HG02943 (cell line): ENCODE measurements around the gene EVPL.
"Not testable (repeated sequence)": the region's sequence is repeated elsewhere in the genome, so short reads cannot be mapped to it uniquely, and the experiment has no call there.

Experiments
- ATAC-seq: cut with Tn5 transposase; IDR thresholded peaks from one replicate; pipeline ENCODE4 v1.9.1; 2021; ENCODE audit warnings: mild to moderate bottlenecking, low read depth, moderate library complexity; ENCODE audit not compliant: unreplicated experiment

EVPL gene

GRCh38 chr17:76048711-76049110 is 21.6 kb upstream of the EVPL start:
- no peak for ATAC-seq

- ATAC-seq: no peak
These were observed 21.0 kb upstream of the EVPL start for GRCh38 chr17:76048025-76048605.

- ATAC-seq: no peak
These were observed 19.0 kb upstream of the EVPL start for GRCh38 chr17:76046064-76046463.

- not testable (repeated sequence) for ATAC-seq
These were observed 17.4 kb upstream of the EVPL start for GRCh38 chr17:76044475-76045007.

- not testable (repeated sequence) for ATAC-seq
These were observed 15.8 kb upstream of the EVPL start for GRCh38 chr17:76042868-76043267.

- no peak for ATAC-seq
These were observed 13.3 kb upstream of the EVPL start for GRCh38 chr17:76040376-76040775.

GRCh38 chr17:76039121-76039520 is 12.0 kb upstream of the EVPL start:
- no peak for ATAC-seq

- no peak for ATAC-seq
These were observed 10.9 kb upstream of the EVPL start for GRCh38 chr17:76038050-76038449.

GRCh38 chr17:76036497-76037261 is 9.6 kb upstream of the EVPL start:
- ATAC-seq: no peak

GRCh38 chr17:76034428-76035350 is 7.6 kb upstream of the EVPL start:
- no peak for ATAC-seq

- ATAC-seq: no peak
These were observed 6.0 kb upstream of the EVPL start for GRCh38 chr17:76033139-76033538.

GRCh38 chr17:76032780-76033108 is 5.6 kb upstream of the EVPL start:
- no peak for ATAC-seq

GRCh38 chr17:76032073-76032779 is 5.1 kb upstream of the EVPL start:
- no peak for ATAC-seq

GRCh38 chr17:76026714-76027158 is 370 bp downstream of the EVPL start:
- ATAC-seq: no peak

GRCh38 chr17:76025294-76025693 is 1.8 kb downstream of the EVPL start:
- no peak for ATAC-seq

- no peak for ATAC-seq
These were observed 2.8 kb downstream of the EVPL start for GRCh38 chr17:76024353-76024752.

- no peak for ATAC-seq
These were observed 3.2 kb downstream of the EVPL start for GRCh38 chr17:76023900-76024237.

GRCh38 chr17:76022973-76023899 is 3.9 kb downstream of the EVPL start:
- ATAC-seq: no peak

GRCh38 chr17:76022285-76022684 is 4.8 kb downstream of the EVPL start:
- ATAC-seq: no peak
